SK-N-SH (cell line): Measurements from ENCODE around the gene CCDC148. TPM values are rescaled to one million over a fixed set of nuclear protein-coding genes. Genes with fewer than 3 reads are reported as not detected.
"Not testable (repeated sequence)": the region's sequence is repeated elsewhere in the genome, so short reads cannot be mapped to it uniquely, and the experiment has no call there.

Source experiments
- CTCF ChIA-PET: fragments of 300-600, 350-600 bp; formaldehyde crosslinking; extraction: SDS; loops from one replicate; lab custom pipeline; 2021; lab: Yijun Ruan, JAX
- POLR2A ChIA-PET: fragments of 350-600 bp; sonication (Branson Sonifier 250); formaldehyde crosslinking; extraction: SDS; loops from one replicate; lab custom pipeline; 2020; ENCODE audit warnings: antibody characterized with exemption, inconsistent platforms; lab: Yijun Ruan, JAX
- DNase-seq: peaks from one replicate; pipeline ENCODE4 v3.0.0; 2012
- H2AFZ ChIP-seq: fragments of 200-600 bp; sonication (generic); 2 replicates; pipeline ENCODE4 v1.8.1; 2016; ENCODE audit warnings: antibody characterized with exemption, mild to moderate bottlenecking, low read depth
- H3F3A ChIP-seq: fragments of 200-600 bp; sonication (generic); replicated peaks from 2 replicates; pipeline ENCODE3; 2016; ENCODE audit warnings: antibody characterized with exemption, mild to moderate bottlenecking; ENCODE audit not compliant: insufficient read depth
- H3K27ac ChIP-seq, 2 experiments: fragments of 200-500 bp in 1 of 2; fragments of 200-600 bp in 1 of 2; sonication (Bioruptor generic) in 1 of 2; sonication (generic), shearing (Covaris generic) in 1 of 2; 2 replicates each; pipeline versions ENCODE4 v1.5.1 to v1.6.1; 2014 to 2016; ENCODE audit warnings: low read depth in 2 of 2, inconsistent platforms in 1 of 2, low read length in 1 of 2, mild to moderate bottlenecking in 1 of 2, mixed read lengths in 1 of 2
- H3K27me3 ChIP-seq: fragments of 200-600 bp; sonication (generic), shearing (Covaris generic); 2 replicates; pipeline ENCODE4 v1.6.1; 2016; ENCODE audit warnings: mixed run types; ENCODE audit not compliant: insufficient read depth
- H3K36me3 ChIP-seq, 2 experiments: fragments of 200-500 bp in 1 of 2; fragments of 200-600 bp in 1 of 2; sonication (Bioruptor generic) in 1 of 2; sonication (generic) in 1 of 2; replicated peaks in 1 of 2; 2 replicates each; pipeline versions ENCODE3 to v1.5.1; 2014 to 2016; ENCODE audit warnings: low read length in 1 of 2, mild to moderate bottlenecking in 1 of 2; ENCODE audit not compliant: insufficient read depth in 2 of 2, control insufficient read depth in 1 of 2
- H3K4me1 ChIP-seq, 2 experiments: fragments of 200-500 bp in 1 of 2; fragments of 200-600 bp in 1 of 2; sonication (Bioruptor generic) in 1 of 2; sonication (generic), shearing (Covaris generic) in 1 of 2; 2 replicates each; pipeline versions ENCODE4 v1.5.1 to v1.6.1; 2014 to 2016; ENCODE audit warnings: low read depth in 1 of 2, low read length in 1 of 2, mixed run types in 1 of 2; ENCODE audit not compliant: insufficient read depth in 2 of 2, control insufficient read depth in 1 of 2
- H3K4me2 ChIP-seq: fragments of 200-600 bp; sonication (generic), shearing (Covaris generic); 2 replicates; pipeline ENCODE4 v1.6.1; 2017; ENCODE audit warnings: mixed run types
- H3K4me3 ChIP-seq, 2 experiments: fragments of 200-500 bp in 1 of 2; fragments of 200-600 bp in 1 of 2; sonication (Bioruptor generic) in 1 of 2; sonication (generic), shearing (Covaris generic) in 1 of 2; 2 replicates each; pipeline versions ENCODE4 v1.5.1 to v1.8.1; 2014 to 2016; ENCODE audit warnings: low read depth in 2 of 2, inconsistent platforms in 1 of 2, low read length in 1 of 2, mild to moderate bottlenecking in 1 of 2, mixed read lengths in 1 of 2, moderate library complexity in 1 of 2
- H3K79me2 ChIP-seq: fragments of 200-600 bp; sonication (generic); 2 replicates; pipeline ENCODE4 v1.8.1; 2017; ENCODE audit warnings: mild to moderate bottlenecking; ENCODE audit not compliant: insufficient read depth
- H3K9ac ChIP-seq: fragments of 200-600 bp; sonication (generic); 2 replicates; pipeline ENCODE4 v1.6.1; 2017; ENCODE audit warnings: mixed run types
- H3K9me2 ChIP-seq: fragments of 200-600 bp; sonication (generic); 2 replicates; pipeline ENCODE4 v1.6.1; 2017; ENCODE audit warnings: mixed run types
- H3K9me3 ChIP-seq: fragments of 200-600 bp; sonication (generic); 2 replicates; pipeline ENCODE4 v1.6.1; 2017; ENCODE audit warnings: mixed run types, mild to moderate bottlenecking, moderate library complexity
- H4K20me1 ChIP-seq: fragments of 200-600 bp; sonication (generic); 2 replicates; pipeline ENCODE4 v1.6.1; 2017; ENCODE audit warnings: mild to moderate bottlenecking, mixed run types; ENCODE audit not compliant: insufficient read depth
- ELF1 ChIP-seq: IDR thresholded peaks from 2 replicates; pipeline ENCODE4 v1.4.0; 2012
- EP300 ChIP-seq, 2 experiments: IDR thresholded peaks; 2 replicates each; pipeline versions ENCODE4 v1.4.0 to v1.6.1; 2012; ENCODE audit warnings: borderline replicate concordance in 1 of 2, low read depth in 1 of 2, low read length in 1 of 2
- EZH2phosphoT487 ChIP-seq: fragments of 200-600 bp; sonication (generic); IDR thresholded peaks from 2 replicates; pipeline ENCODE4 v1.6.1; 2017; ENCODE audit warnings: low read depth, mixed run types, mild to moderate bottlenecking, antibody characterized with exemption, moderate library complexity, borderline replicate concordance
- FOXJ3 ChIP-seq: sonication (generic); formaldehyde crosslinking; IDR thresholded peaks from 2 replicates; pipeline ENCODE4 v1.5.1; 2020; ENCODE audit warnings: mild to moderate bottlenecking, missing genetic modification reagents
- GATA2 ChIP-seq: sonication (generic); formaldehyde crosslinking; IDR thresholded peaks from 2 replicates; pipeline ENCODE4 v1.5.0; 2020; ENCODE audit warnings: mild to moderate bottlenecking, missing genetic modification reagents
- MAX ChIP-seq: IDR thresholded peaks from 2 replicates; pipeline ENCODE4 v1.4.0; 2012; ENCODE audit warnings: low read depth
- MXI1 ChIP-seq: IDR thresholded peaks from 2 replicates; pipeline ENCODE4 v1.6.1; 2012; ENCODE audit warnings: mild to moderate bottlenecking, low read depth, low read length, improper control_type of control experiment
- RAD21 ChIP-seq: IDR thresholded peaks from 2 replicates; pipeline ENCODE4 v1.6.1; 2012; ENCODE audit warnings: mild to moderate bottlenecking, low read length
- REST ChIP-seq: IDR thresholded peaks from 2 replicates; pipeline ENCODE4 v1.6.1; 2012; ENCODE audit warnings: mild to moderate bottlenecking, low read depth, low read length, moderate library complexity
- TAF1 ChIP-seq: IDR thresholded peaks from 2 replicates; pipeline ENCODE4 v1.6.1; 2012; ENCODE audit warnings: low read depth, mild to moderate bottlenecking, low read length, moderate library complexity, borderline replicate concordance
- TEAD4 ChIP-seq: IDR thresholded peaks from 2 replicates; pipeline ENCODE4 v1.4.0; 2012; ENCODE audit warnings: mild to moderate bottlenecking, borderline replicate concordance; ENCODE audit not compliant: insufficient read depth
- WGBS: methylation state at CpG from one replicate; pipeline ENCODE4 v1.1.6; 2017; ENCODE audit warnings: low lambda C conversion rate; 5-methylcytosine and 5-hydroxymethylcytosine counted together
- polyA plus RNA-seq, 3 experiments: library from polyadenylated mRNA; depleted of rRNA; stranded (reverse); fragments of >200 nt; gene quantifications; 2 replicates each; pipeline ENCODE4 v1.2.3, GENCODE V29; 2012

Gene CCDC148
- polyA plus RNA-seq, 1 of the 3 experiments (the other 2 are of a cell fraction), result 0.18 TPM

- H2AFZ ChIP-seq, H3K9me3 ChIP-seq, H4K20me1 ChIP-seq, H3K9ac ChIP-seq, DNase-seq, H3K36me3 ChIP-seq, H3F3A ChIP-seq, H3K27ac ChIP-seq, H3K4me1 ChIP-seq, H3K27me3 ChIP-seq, H3K4me3 ChIP-seq, H3K79me2 ChIP-seq, H3K4me2 ChIP-seq, H3K9me2 ChIP-seq, POLR2A ChIA-PET, CTCF ChIA-PET: not testable (repeated sequence)
- WGBS, result 50% methylated on average over 4 of the region's 4 CpGs
These were observed 17.5 kb downstream of the CCDC148 start for GRCh38 chr2:158439062-158439461.

- H4K20me1 ChIP-seq, H3K79me2 ChIP-seq, CTCF ChIA-PET, H3K36me3 ChIP-seq, POLR2A ChIA-PET, H3F3A ChIP-seq, H2AFZ ChIP-seq, H3K27ac ChIP-seq, DNase-seq, H3K4me1 ChIP-seq, H3K4me2 ChIP-seq, H3K27me3 ChIP-seq, H3K9ac ChIP-seq, H3K4me3 ChIP-seq, H3K9me2 ChIP-seq, H3K9me3 ChIP-seq: not testable (repeated sequence)
- 71% methylated on average over 10 of the region's 13 CpGs for WGBS
These were observed 22.8 kb downstream of the CCDC148 start for GRCh38 chr2:158433716-158434115.

- POLR2A ChIA-PET, result no interaction called here
- CTCF ChIA-PET, result no interaction called here
- no peak overlapping the region for H3K4me2 ChIP-seq
These were observed 24.4 kb downstream of the CCDC148 start for GRCh38 chr2:158432117-158432516.

GRCh38 chr2:158414538-158414937, 42.0 kb downstream of the CCDC148 start:
- Histone ChIP-seq H3K79me2 (no peaks in the 10 kb centered on the region), H3K36me3 (no peaks in the 10 kb centered on the region), H3K4me1 (peaks cover 0 to 4% of the 10 kb centered on the region in 2 experiments; a peak in 2 of 4 replicates), H3K9me3 (no peaks in the 10 kb centered on the region), H3K27me3 (no peaks in the 10 kb centered on the region), H3K9ac (no peak overlapping the region), H2AFZ (no peak overlapping the region; the same call in 1 of the 2 replicates), H3K4me2 (no peak overlapping the region), H3K9me2 (no peaks in the 10 kb centered on the region), H3K4me3 (no peak overlapping the region), H3F3A (no peaks in the 10 kb centered on the region), H3K27ac (no peak overlapping the region; a peak in 1 of 4 replicates), H4K20me1 (no peaks in the 10 kb centered on the region)
- DNase-seq, result no peak
- 61% methylated on average over 1 of the region's 1 CpG for WGBS
- ChIA-PET POLR2A (no interaction called here), CTCF (interaction anchor here (1.1 to 1.3 kb wide), 2 partner anchors 339 to 380 kb away, joined by 3 to 4 read pairs; no protein-coding TSS in a partner anchor)
- no peak for TF ChIP-seq RAD21
- TF ChIP-seq MAX, result no peak
- no peak for TF ChIP-seq TAF1
- no peak for TF ChIP-seq FOXJ3 (CRISPR knock-in tag)
- TF ChIP-seq GATA2 (CRISPR knock-in tag), result no peak
- TF ChIP-seq EZH2phosphoT487, result no peak
- no peak for TF ChIP-seq TEAD4
- TF ChIP-seq ELF1, result no peak
- no peak for TF ChIP-seq REST
- no peak for TF ChIP-seq MXI1

More at GRCh38 chr2:158432117-158432516, 24.4 kb downstream of the CCDC148 start:
- no peak for DNase-seq
- Histone ChIP-seq H3K27ac (no peak overlapping the region), H3K9ac (no peak overlapping the region), H3K36me3 (no peaks in the 10 kb centered on the region), H3K27me3 (no peaks in the 10 kb centered on the region), H3K9me2 (no peaks in the 10 kb centered on the region), H4K20me1 (no peaks in the 10 kb centered on the region), H2AFZ (no peak overlapping the region), H3K4me3 (no peak overlapping the region), H3K79me2 (no peaks in the 10 kb centered on the region), H3K4me1 (no peaks in the 10 kb centered on the region), H3K9me3 (0 out of 2 replicates have a peak, but pooled peaks cover 8% of the 10 kb centered on the region), H3F3A (no peaks in the 10 kb centered on the region)
- TF ChIP-seq EP300 (IDR thresholded peaks at IDR 0.05; ENCODE audit: borderline replicate concordance in 1 of 2, low read depth in 1 of 2, low read length in 1 of 2), result no peak
